ENCODE data around the gene LRRC7. TPM values are rescaled to one million over a fixed set of nuclear protein-coding genes. Genes with fewer than 3 reads are reported as not detected.

LRRC7 gene
- total and polyA plus RNA-seq, 2 of the 13 experiments (the other 11 are each of a cell fraction or from before 2014, with no cell fraction given) = not detected

DNA sequence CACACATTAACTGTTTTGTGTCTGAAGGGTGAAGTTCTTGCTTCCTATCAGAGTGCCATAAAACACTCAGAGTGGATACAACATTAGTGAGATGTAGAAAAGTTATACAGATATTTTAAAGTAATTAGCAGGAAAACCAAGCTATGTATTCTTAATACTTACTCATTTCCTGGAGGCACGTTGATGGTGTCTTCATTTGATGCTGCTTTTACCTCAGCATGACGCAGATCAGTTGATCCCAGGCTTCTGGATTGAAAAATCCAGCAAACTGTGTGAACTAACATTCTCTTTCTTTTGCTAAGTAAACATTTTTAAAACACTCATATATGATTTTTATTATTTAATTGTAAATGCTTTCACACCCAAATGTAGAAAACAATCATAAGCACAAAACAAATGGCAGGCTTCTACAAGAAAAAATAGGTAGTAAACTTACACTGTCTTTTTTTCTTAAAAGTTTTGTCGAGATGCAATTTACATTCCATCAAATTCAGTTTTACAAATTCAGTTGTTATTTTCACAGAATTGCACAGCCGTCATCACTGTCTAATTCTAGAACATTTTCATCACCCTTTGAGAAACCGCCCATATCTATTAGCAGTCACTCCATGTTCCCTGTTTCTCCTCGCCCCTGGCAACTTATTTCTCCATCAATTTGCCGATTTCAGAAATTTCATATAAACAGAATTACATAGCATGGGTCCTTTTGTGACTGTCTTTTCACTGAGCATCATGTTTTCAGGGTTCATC lies 198.9 kb downstream of the LRRC7 start (continued):
- TF ChIP-seq, protein P1, sequence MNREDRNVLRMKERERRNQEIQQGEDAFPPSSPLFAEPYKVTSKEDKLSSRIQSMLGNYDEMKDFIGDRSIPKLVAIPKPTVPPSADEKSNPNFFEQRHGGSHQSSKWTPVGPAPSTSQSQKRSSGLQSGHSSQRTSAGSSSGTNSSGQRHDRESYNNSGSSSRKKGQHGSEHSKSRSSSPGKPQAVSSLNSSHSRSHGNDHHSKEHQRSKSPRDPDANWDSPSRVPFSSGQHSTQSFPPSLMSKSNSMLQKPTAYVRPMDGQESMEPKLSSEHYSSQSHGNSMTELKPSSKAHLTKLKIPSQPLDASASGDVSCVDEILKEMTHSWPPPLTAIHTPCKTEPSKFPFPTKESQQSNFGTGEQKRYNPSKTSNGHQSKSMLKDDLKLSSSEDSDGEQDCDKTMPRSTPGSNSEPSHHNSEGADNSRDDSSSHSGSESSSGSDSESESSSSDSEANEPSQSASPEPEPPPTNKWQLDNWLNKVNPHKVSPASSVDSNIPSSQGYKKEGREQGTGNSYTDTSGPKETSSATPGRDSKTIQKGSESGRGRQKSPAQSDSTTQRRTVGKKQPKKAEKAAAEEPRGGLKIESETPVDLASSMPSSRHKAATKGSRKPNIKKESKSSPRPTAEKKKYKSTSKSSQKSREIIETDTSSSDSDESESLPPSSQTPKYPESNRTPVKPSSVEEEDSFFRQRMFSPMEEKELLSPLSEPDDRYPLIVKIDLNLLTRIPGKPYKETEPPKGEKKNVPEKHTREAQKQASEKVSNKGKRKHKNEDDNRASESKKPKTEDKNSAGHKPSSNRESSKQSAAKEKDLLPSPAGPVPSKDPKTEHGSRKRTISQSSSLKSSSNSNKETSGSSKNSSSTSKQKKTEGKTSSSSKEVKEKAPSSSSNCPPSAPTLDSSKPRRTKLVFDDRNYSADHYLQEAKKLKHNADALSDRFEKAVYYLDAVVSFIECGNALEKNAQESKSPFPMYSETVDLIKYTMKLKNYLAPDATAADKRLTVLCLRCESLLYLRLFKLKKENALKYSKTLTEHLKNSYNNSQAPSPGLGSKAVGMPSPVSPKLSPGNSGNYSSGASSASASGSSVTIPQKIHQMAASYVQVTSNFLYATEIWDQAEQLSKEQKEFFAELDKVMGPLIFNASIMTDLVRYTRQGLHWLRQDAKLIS (CRISPR knock-in tag; IDR thresholded peaks at IDR 0.05) = no peak

DNA sequence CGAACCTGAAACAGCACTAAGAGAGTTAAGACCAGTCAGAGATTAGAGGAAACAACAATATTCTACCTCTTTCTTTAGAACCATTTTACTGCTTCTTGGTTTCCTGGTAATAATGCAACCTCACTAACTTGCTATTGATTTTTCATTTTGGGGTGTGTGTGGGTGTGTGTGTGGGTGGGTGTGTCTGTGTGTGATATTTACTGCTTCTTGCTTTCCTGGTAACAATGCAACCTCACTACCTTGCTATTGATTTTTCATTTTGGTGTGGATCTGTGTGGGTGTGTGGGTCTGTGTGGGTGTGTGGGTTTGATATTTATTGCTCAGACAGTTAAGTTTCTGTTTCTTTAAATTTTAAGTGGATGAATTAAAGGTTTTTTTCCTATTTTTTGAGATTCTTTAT lies 208.8 kb downstream of the LRRC7 start:
- no peak for FAIRE-seq
- Histone ChIP-seq H3K9me3 (ENCODE audit: low read length) (no peaks in the 10 kb centered on the region), H3K4me1 (ENCODE audit: insufficient read depth, low read length) (no peaks in the 10 kb centered on the region), H3K4me2 (ENCODE audit: low read depth, low read length) (no peak overlapping the region), H3K4me3 (replicated peaks in 1 of 3; ENCODE audit: insufficient read depth in 1 of 3, low read depth in 2 of 3, low read length in 3 of 3) (no peak overlapping the region), H3K9ac (ENCODE audit: insufficient read depth, low read depth, low read length) (no peak overlapping the region), H3K27ac (ENCODE audit: extremely low read length, insufficient read depth, low read length) (no peak overlapping the region), H4K20me1 (ENCODE audit: insufficient read depth, low read length) (no peaks in the 10 kb centered on the region), H3K27me3 (ENCODE audit: control insufficient read depth in 1 of 2, insufficient read depth in 2 of 2, low read length in 2 of 2) (no peaks in the 10 kb centered on the region), H2AFZ (ENCODE audit: low read length) (no peak overlapping the region), H3K36me3 (replicated peaks in 1 of 2; ENCODE audit: control insufficient read depth in 1 of 2, insufficient read depth in 2 of 2, low read length in 2 of 2) (no peaks in the 10 kb centered on the region), H3K79me2 (ENCODE audit: insufficient read depth, low read length) (no peaks in the 10 kb centered on the region)
- WGBS (ENCODE audit: low lambda C conversion rate) = 3% methylated on average over 1 of the region's 1 CpG
- no TSS peak for BruUV-seq (replicated peaks)
- ChIA-PET POLR2A (no interaction called here), CTCF (ENCODE audit: low intra/inter-chr PET ratio, low total read pairs) (no interaction called here)
- intact Hi-C loops (cut with micrococcal nuclease; ENCODE audit: unreplicated experiment) (no loop called here), in situ Hi-C loops (cut with HindIII; ENCODE audit: extremely low pct_ligation_motif_present, low pct_unique_long_range_greater_than_20kb) (no loop called here)
- no peak for DNase-seq (ENCODE audit: low spot score)
- ATAC-seq = no peak
- TF ChIP-seq, protein P2, sequence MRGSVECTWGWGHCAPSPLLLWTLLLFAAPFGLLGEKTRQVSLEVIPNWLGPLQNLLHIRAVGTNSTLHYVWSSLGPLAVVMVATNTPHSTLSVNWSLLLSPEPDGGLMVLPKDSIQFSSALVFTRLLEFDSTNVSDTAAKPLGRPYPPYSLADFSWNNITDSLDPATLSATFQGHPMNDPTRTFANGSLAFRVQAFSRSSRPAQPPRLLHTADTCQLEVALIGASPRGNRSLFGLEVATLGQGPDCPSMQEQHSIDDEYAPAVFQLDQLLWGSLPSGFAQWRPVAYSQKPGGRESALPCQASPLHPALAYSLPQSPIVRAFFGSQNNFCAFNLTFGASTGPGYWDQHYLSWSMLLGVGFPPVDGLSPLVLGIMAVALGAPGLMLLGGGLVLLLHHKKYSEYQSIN (CRISPR knock-in tag; IDR thresholded peaks at IDR 0.05; ENCODE audit: borderline replicate concordance) = no peak
- TF ChIP-seq FOXK2 (IDR thresholded peaks at IDR 0.05) (no peak), BORCS8-MEF2B (CRISPR knock-in tag; IDR thresholded peaks at IDR 0.05) (no peak), ZMYM4 (CRISPR knock-in tag; IDR thresholded peaks at IDR 0.05) (no peak), PRMT3 (CRISPR knock-in tag; IDR thresholded peaks at IDR 0.05; ENCODE audit: borderline replicate concordance, low read depth) (no peak), CENPX (CRISPR knock-in tag; IDR thresholded peaks at IDR 0.05) (no peak), HNRNPL (IDR thresholded peaks at IDR 0.05; ENCODE audit: low read depth, low read length) (no peak), ZKSCAN5 (CRISPR knock-in tag; IDR thresholded peaks at IDR 0.05) (no peak)
- TF ChIP-seq, protein P3, sequence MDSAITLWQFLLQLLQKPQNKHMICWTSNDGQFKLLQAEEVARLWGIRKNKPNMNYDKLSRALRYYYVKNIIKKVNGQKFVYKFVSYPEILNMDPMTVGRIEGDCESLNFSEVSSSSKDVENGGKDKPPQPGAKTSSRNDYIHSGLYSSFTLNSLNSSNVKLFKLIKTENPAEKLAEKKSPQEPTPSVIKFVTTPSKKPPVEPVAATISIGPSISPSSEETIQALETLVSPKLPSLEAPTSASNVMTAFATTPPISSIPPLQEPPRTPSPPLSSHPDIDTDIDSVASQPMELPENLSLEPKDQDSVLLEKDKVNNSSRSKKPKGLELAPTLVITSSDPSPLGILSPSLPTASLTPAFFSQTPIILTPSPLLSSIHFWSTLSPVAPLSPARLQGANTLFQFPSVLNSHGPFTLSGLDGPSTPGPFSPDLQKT (CRISPR knock-in tag; IDR thresholded peaks at IDR 0.05; ENCODE audit: borderline replicate concordance) = no peak
- TF ChIP-seq, protein P4, sequence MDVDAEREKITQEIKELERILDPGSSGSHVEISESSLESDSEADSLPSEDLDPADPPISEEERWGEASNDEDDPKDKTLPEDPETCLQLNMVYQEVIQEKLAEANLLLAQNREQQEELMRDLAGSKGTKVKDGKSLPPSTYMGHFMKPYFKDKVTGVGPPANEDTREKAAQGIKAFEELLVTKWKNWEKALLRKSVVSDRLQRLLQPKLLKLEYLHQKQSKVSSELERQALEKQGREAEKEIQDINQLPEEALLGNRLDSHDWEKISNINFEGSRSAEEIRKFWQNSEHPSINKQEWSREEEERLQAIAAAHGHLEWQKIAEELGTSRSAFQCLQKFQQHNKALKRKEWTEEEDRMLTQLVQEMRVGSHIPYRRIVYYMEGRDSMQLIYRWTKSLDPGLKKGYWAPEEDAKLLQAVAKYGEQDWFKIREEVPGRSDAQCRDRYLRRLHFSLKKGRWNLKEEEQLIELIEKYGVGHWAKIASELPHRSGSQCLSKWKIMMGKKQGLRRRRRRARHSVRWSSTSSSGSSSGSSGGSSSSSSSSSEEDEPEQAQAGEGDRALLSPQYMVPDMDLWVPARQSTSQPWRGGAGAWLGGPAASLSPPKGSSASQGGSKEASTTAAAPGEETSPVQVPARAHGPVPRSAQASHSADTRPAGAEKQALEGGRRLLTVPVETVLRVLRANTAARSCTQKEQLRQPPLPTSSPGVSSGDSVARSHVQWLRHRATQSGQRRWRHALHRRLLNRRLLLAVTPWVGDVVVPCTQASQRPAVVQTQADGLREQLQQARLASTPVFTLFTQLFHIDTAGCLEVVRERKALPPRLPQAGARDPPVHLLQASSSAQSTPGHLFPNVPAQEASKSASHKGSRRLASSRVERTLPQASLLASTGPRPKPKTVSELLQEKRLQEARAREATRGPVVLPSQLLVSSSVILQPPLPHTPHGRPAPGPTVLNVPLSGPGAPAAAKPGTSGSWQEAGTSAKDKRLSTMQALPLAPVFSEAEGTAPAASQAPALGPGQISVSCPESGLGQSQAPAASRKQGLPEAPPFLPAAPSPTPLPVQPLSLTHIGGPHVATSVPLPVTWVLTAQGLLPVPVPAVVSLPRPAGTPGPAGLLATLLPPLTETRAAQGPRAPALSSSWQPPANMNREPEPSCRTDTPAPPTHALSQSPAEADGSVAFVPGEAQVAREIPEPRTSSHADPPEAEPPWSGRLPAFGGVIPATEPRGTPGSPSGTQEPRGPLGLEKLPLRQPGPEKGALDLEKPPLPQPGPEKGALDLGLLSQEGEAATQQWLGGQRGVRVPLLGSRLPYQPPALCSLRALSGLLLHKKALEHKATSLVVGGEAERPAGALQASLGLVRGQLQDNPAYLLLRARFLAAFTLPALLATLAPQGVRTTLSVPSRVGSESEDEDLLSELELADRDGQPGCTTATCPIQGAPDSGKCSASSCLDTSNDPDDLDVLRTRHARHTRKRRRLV (CRISPR knock-in tag; IDR thresholded peaks at IDR 0.05) = no peak

All from HepG2 (cell line).